HG03432 (cell line): ENCODE data around the gene ZNF627.
A peak's percentile ranks its signal among the peaks of the same experiment; 100 is the strongest.
"Not testable (repeated sequence)": the region's sequence is repeated elsewhere in the genome, so short reads cannot be mapped to it uniquely, and the experiment has no call there.

Experiments
- ATAC-seq: cut with Tn5 transposase; IDR thresholded peaks from one replicate; pipeline ENCODE4 v1.9.1; 2021; ENCODE audit warnings: mild to moderate bottlenecking, moderate library complexity; ENCODE audit not compliant: unreplicated experiment

The ZNF627 gene

GRCh38 chr19:11573763-11574162, 23.5 kb upstream of the ZNF627 start:
- not testable (repeated sequence) for ATAC-seq

GRCh38 chr19:11574689-11575088, 22.6 kb upstream of the ZNF627 start:
- no peak for ATAC-seq

- ATAC-seq = no peak
Observed at GRCh38 chr19:11576227-11576626, 21.1 kb upstream of the ZNF627 start.

- ATAC-seq = no peak
Observed at GRCh38 chr19:11577451-11578257, 19.6 kb upstream of the ZNF627 start, which contains the start of gene ACP5. ACP5 (minus strand) TSS chr19:11577645; CDS start chr19:11577317, 328 bp downstream.

- ATAC-seq = no peak
Observed at GRCh38 chr19:11578258-11579142, 18.8 kb upstream of the ZNF627 start.

- no peak for ATAC-seq
Observed at GRCh38 chr19:11580116-11580515, 17.2 kb upstream of the ZNF627 start.

- ATAC-seq = peak; percentile 77
Observed at GRCh38 chr19:11581740-11582139, 15.5 kb upstream of the ZNF627 start.

GRCh38 chr19:11586331-11586730, 11.0 kb upstream of the ZNF627 start:
- ATAC-seq = no peak

- ATAC-seq = no peak
Observed at GRCh38 chr19:11587302-11587974, 9.8 kb upstream of the ZNF627 start.

GRCh38 chr19:11587975-11588631, 9.2 kb upstream of the ZNF627 start:
- no peak for ATAC-seq

GRCh38 chr19:11594084-11594483, 3.2 kb upstream of the ZNF627 start:
- no peak for ATAC-seq

- no peak for ATAC-seq
Observed at GRCh38 chr19:11596156-11596555, 1.1 kb upstream of the ZNF627 start.

GRCh38 chr19:11598103-11598483, 810 bp downstream of the ZNF627 start:
- ATAC-seq = no peak

- ATAC-seq = no peak
Observed at GRCh38 chr19:11598746-11599145, 1.5 kb downstream of the ZNF627 start.

- ATAC-seq = not testable (repeated sequence)
Observed at GRCh38 chr19:11599704-11600103, 2.4 kb downstream of the ZNF627 start.

GRCh38 chr19:11606484-11606883, 9.2 kb downstream of the ZNF627 start:
- ATAC-seq = no peak

GRCh38 chr19:11611730-11612129, 14.4 kb downstream of the ZNF627 start:
- ATAC-seq = no peak

GRCh38 chr19:11612816-11613511, 15.7 kb downstream of the ZNF627 start:
- ATAC-seq = no peak

GRCh38 chr19:11617180-11618062, 20.1 kb downstream of the ZNF627 start:
- no peak for ATAC-seq
